ENCODE data around the gene STRA8.

STRA8 gene

GRCh38 chr7:135240441-135240840, 6.8 kb downstream of the STRA8 start:
- DNase-seq, result no peak

GRCh38 chr7:135242096-135242684, 8.6 kb downstream of the STRA8 start:
- no peak for DNase-seq

DNA sequence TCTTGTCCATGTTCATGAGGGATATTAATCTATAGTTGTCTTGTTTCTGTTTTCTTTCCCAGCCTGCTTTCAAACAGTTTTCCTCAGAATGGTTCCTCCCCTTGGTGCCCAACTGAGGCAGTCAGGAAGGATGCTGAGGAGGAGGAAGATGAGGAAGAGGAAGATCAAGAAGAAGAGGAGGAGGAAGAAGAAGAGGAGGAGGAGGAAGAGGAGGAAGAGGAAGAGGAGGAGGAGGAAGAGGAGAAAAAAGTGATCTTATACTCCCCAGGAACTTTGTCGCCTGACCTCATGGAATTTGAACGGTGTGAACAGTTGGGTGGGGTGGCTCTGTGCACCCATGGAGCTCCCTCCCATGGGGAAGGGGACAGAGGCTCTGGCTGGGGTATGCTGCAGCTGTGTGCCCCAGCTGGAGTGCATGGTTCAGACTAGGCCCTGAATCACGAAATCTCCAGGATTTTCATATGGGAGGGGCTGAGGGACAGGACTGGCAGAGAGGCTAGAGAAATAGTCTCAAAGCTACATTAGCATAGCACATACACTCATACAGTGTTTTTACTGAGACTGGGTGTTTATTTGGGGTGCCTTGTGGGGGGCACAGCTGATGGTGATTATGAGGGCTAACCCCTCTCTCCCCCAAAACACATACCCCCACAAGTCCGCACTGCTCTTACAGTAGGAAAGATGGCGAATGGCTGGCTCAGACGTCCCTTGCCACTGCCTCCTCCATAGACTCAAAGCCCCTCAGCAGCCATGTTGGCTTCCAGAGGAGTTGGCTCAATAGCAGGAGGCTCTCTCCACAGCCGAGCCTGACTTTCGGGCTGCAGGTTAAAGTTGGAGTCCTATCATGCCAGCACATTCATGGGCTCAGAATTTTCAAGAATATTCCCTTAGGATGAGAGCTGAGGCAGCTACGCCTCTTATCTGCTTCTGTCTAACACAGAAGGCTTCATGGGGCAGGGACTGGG, 11.9 kb downstream of the STRA8 start:
- DNase-seq, result no peak

DNA sequence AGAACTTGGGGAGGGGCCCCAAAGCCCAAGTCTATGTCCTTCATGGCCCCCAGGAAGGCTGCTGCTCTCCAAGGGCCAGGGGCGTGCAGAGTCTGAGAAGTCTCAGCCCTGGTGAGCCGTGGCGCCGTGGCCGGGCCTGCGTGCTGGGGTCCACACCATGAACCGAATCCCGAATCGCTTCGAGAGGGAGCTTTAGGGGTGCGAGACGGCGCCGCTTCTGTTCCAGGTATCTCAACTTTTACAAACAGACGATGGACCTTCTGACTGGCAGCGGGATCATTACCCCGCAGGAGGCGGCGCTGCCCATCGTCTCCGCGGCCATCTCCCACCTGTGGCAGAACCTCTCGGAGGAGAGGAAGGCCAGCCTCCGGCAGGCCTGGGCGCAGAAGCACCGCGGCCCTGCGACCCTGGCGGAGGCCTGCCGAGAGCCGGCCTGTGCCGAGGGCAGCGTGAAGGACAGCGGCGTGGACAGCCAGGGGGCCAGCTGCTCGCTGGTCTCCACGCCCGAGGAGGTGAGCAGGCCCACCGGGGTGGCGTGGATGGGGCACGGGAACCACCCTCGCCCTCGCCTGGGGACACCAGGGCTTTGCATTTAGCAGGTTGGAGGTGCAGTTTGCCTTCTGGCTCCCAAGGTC, 12.7 kb downstream of the STRA8 start:
- DNase-seq, result no peak

- no peak for DNase-seq
Measured at GRCh38 chr7:135247746-135248471, 14.3 kb downstream of the STRA8 start.

- no peak for DNase-seq
Measured at GRCh38 chr7:135248546-135248945, 14.9 kb downstream of the STRA8 start.

DNA sequence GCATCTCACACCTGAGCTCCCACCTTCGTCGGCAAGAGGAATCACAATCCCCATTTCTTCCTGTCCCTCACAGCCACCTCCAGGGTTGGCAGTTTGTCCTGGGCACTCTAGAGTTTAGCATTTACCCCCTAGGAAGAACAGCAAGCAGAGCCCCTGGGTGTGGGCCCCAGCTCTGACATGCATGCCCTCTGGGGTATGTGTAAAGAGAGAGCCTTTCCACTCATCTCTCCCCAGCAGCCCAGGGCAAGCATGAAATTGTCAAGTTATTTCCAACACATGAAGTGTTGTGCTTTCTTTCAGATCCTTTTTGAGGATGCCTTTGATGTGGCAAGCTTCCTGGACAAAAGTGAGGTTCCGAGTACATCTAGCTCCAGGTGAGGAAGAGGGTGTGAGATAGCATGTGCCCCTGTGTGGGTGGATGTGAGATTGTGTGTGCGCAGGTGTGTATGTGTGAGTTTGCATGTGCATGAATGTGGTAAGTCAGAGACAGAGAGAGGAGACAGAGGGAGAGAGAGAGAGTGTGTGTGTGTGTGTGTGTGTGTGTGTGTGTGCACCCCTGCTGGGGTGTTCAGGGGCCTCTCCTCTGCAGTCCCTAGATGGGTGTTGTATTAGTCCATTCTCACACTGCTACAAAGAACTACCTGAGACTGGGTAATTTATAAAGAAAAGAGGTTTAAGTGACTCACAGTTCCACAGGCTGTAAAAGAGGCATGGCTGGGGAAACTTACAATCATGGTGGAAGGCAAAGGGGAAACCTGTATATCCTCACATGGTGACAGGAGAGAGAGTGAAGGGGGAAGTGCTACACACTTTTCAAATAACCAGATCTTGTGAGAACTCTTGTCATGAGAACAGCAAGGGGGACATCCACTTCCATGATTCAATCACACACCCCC, 18.1 kb downstream of the STRA8 start:
- no peak for DNase-seq

- no peak for DNase-seq
Measured at GRCh38 chr7:135253851-135254771, 20.5 kb downstream of the STRA8 start.

GRCh38 chr7:135257790-135258189, 24.2 kb downstream of the STRA8 start:
- no peak for DNase-seq

GRCh38 chr7:135258585-135258984, 24.9 kb downstream of the STRA8 start:
- DNase-seq, result no peak

- DNase-seq, result no peak
Measured at GRCh38 chr7:135259702-135260101, 26.1 kb downstream of the STRA8 start.

GRCh38 chr7:135260470-135260869, 26.8 kb downstream of the STRA8 start:
- DNase-seq, result no peak

DNA sequence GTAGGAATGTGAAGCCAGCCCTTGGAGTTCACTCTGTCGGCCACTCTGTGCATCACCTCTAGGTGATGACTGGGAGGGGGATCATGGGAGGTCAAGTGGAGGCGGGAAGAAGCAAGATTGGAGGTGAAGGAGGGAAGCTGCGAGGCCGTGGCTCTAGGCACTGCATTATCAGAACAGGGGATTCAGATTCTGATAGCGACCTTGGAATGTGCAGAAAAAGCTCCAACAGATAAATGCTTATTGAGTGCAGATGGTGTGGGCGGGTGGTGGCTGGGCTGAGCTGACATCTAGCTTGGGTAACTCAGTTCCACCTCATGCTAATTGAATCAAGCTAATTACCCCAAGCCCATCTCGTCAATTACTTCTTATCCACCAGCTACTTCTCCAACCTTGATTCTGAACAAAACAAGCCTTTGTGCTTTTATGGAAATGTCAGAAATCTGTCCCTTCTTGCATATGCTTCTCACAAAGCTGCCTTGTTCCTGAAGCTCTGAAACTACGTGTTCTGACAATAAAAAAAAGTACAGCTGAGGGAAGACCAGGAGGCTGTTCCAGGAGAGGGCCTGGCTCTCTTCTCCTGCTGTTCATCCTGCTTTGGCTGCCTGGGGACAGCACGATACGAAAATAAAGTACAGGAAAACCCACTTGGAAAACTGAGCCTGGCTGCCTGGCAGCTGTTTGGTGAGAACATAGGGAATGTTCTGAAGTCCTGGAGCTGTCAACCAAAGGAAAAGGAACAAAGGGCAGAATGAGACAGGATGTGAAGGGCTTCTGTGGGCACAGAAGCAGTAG, 27.5 kb downstream of the STRA8 start:
- DNase-seq, result no peak

DNA sequence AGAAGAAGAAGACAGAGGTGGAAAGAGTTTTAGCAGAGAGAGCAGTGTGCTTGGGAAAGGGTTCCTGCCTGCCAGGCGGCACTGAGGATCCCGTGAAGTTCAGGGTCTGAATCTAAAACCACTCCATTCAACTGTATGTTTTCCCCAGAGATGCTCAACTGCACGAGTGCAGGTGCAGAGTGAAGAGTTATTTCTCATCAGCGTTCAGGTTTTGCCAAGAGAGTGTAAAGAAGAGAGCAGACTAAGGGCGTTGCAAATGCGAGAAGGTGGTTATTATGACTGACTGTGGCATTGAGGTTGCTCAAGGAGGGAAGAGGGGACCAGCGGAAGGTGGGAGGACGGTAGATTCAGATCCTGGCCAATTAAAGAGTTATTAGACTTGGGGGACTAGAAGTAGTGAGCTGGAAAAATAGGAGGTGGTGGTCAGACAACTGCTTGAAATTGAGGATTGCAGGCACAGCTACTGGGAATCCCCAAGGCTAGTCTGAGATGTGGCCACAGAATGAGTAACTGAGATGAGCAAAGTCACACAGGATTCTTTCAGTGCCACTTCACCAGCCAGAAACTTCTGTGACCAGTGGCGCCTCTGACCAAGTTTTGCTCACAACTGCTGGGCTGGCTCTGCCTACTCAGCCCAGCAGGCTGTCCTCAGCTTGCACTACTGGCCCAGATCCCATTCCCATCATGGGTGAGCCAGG, 29.1 kb downstream of the STRA8 start:
- DNase-seq, result no peak

DNA sequence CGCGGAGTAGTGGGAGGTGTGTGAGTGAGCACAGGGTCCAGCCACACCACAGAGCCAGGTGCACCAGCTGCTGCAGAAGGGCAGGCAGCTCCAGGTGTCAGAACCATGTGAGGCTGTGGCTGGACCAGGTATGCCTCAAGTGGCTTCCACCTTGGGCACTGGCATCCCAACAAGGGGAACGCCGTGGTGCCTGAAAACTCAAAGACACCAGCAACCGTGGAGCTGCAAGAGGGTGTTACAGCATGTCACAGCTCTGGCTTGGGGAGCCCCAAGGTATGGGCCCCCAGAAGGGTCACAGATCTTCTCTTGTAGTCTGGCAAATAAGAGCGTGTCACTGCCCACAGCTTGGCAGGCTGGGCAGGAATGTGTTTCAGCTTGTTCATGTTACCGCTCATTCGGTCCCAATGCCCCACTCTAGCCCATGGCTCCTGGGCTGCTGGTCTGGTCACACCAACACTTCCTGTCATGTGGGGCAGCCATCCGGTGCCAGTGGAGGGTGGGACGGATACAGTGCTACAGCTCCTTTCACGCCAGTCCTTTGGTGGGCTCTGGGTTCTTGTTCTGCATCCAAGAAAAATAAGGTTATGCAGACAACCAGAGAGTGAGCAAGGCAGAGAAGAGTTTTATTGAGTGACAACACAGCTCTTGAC, 29.8 kb downstream of the STRA8 start:
- DNase-seq, result no peak

DNA sequence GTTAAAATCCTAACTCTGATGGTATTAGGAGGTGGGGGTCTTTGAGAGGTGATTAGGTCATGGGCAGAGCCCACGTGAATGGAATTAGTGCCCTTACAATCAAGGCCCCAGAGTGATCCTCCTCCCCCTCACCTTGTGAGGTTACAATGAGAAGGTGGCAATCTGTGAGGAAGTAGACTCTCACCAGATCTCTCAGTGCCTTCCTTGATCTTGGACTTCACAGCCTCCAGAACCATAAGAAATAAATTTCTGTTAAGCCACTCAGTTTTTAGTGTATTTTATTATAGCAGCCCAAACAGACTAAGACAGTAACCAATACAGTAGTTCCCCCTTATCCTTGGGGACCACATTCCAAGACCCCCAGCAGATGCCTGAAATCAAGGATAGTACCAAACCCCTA, 32.0 kb downstream of the STRA8 start:
- no peak for DNase-seq

- no peak for DNase-seq
Measured at GRCh38 chr7:135269921-135270320, 36.3 kb downstream of the STRA8 start.

DNA sequence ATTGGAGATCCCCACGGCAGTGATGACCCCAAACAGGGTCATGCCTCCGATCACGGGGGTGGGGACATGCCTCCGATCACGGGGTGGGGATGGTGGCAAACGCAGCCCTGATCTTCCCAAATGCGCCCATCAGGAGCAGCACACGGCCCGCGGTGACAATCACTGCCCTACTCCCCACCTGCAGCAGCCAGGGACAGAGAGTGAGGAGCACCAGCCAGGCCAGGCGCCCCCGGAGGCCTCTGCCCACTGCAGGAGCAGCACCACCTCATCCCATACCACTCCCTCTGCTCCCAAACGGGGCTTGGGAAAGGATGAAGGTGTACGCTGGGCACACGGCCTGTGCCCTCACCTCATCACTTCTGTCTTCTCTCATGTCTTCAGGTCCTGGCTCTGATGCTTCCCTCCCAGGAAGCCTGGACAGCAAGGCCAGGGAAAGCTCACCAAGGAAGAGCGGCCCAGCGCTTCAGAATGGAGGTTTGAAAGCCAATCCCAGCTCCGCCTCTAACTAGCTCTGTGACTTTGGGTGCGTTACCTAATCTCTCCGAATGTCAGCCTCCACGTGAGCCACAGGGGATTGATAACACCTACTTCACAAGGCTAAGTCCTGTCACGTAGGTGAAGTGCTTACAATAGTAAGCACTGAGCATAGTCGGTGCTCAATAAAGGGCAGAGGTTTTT, 37.1 kb downstream of the STRA8 start:
- DNase-seq, result no peak
